Body of pancreas (tissue), 4 donors: Measurements from ENCODE around the gene NPAS2. TPM values are rescaled to one million over a fixed set of nuclear protein-coding genes. Genes with fewer than 3 reads are reported as not detected.
A peak's percentile ranks its signal among the peaks of the same experiment; 100 is the strongest.

ENCODE experiments used
- ATAC-seq: fragments of 150-250 bp; one replicate; pipeline ENCODE4 v1.9.1; 2016
- DNase-seq, 4 donors: peaks; one replicate each; pipeline ENCODE4 v3.0.0-alpha.2; 2019
- H3K27ac ChIP-seq, 4 donors: fragments of 200-600 bp; sonication (generic); 1 replicate in 3 of 4; 2 replicates in 1 of 4; pipeline versions ENCODE4 v1.5.1 to v1.6.1; 2016 to 2019; ENCODE audit warnings: mild to moderate bottlenecking in 1 of 4, mixed read lengths in 1 of 4, moderate library complexity in 1 of 4
- H3K27me3 ChIP-seq, 2 donors: fragments of 200-600 bp; sonication (generic); one replicate each; pipeline ENCODE4 v1.6.0; 2016; ENCODE audit warnings: mild to moderate bottlenecking in 1 of 2
- H3K36me3 ChIP-seq, 2 donors: fragments of 200-600 bp; sonication (generic); replicated peaks in 1 of 2; 2 replicates each; pipeline ENCODE4 v1.5.1; 2016; ENCODE audit warnings: low read depth in 2 of 2; ENCODE audit not compliant: insufficient read depth in 1 of 2
- H3K4me1 ChIP-seq: fragments of 200-600 bp; sonication (generic); one replicate; pipeline ENCODE4 v1.6.0; 2016
- H3K4me3 ChIP-seq, 2 donors: fragments of 200-600 bp; sonication (generic); 1 replicate in 1 of 2; 2 replicates in 1 of 2; pipeline ENCODE4 v1.5.1; 2016 to 2019
- H3K9me3 ChIP-seq, 3 donors: fragments of 200-600 bp; sonication (generic); 1 replicate in 2 of 3; 2 replicates in 1 of 3; pipeline ENCODE4 v1.5.1; 2016
- POLR2A ChIP-seq, 3 donors: fragments of 450-650 bp; IDR thresholded peaks; one replicate each; pipeline ENCODE4 v1.6.1; 2016; ENCODE audit warnings: antibody characterized with exemption in 3 of 3, mild to moderate bottlenecking in 2 of 3
- WGBS, 2 donors: methylation state at CpG; one replicate each; pipeline ENCODE4 v1.1.5; 2017; 5-methylcytosine and 5-hydroxymethylcytosine counted together
- intact Hi-C: fragments of 100-400 bp; cut with DNase I; formaldehyde crosslinking; loops from one replicate; pipeline ENCODE4 v1.15.1; 2023
- total RNA-seq, 2 donors: library from RNA; depleted of rRNA; stranded (reverse); fragments of >200 nt; gene quantifications; one replicate each; pipeline ENCODE4 v1.1.0, GENCODE V29; 2016
- TF ChIP-seq, protein P1 (sequence below), 7 experiments: fragments of 450-650 bp in 4 of 7; fragments of 200-600 bp in 3 of 7; sonication (generic) in 3 of 7; IDR thresholded peaks; one replicate each; pipeline ENCODE4 v1.5.1; 2016 to 2019; ENCODE audit warnings: antibody characterized with exemption in 7 of 7

NPAS2 gene
- total RNA-seq, 2 donors from 2014 or later = 32.7 to 51.7 TPM

GRCh38 chr2:100869120-100869519, 49.2 kb downstream of the NPAS2 start:
- H3K27me3 ChIP-seq = no peaks in the 10 kb centered on the region
- ATAC-seq = no peak
- intact Hi-C loops = no loop called here
- no peaks in the 10 kb centered on the region for H3K9me3 ChIP-seq
- no peaks in the 10 kb centered on the region for H3K36me3 ChIP-seq
- DNase-seq = no peak
- no peak overlapping the region for H3K4me3 ChIP-seq
- WGBS, 2 donors = 60 to 73% methylated on average over 3 of the region's 3 CpGs
- no peak for TF ChIP-seq POLR2A (IDR thresholded peaks at IDR 0.05)
- TF ChIP-seq, protein P1, sequence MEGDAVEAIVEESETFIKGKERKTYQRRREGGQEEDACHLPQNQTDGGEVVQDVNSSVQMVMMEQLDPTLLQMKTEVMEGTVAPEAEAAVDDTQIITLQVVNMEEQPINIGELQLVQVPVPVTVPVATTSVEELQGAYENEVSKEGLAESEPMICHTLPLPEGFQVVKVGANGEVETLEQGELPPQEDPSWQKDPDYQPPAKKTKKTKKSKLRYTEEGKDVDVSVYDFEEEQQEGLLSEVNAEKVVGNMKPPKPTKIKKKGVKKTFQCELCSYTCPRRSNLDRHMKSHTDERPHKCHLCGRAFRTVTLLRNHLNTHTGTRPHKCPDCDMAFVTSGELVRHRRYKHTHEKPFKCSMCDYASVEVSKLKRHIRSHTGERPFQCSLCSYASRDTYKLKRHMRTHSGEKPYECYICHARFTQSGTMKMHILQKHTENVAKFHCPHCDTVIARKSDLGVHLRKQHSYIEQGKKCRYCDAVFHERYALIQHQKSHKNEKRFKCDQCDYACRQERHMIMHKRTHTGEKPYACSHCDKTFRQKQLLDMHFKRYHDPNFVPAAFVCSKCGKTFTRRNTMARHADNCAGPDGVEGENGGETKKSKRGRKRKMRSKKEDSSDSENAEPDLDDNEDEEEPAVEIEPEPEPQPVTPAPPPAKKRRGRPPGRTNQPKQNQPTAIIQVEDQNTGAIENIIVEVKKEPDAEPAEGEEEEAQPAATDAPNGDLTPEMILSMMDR (IDR thresholded peaks at IDR 0.05) = no peak
- peaks cover 32% of the 10 kb centered on the region for H3K4me1 ChIP-seq
- peak overlapping the region in 1 of 4 donors; percentile 29 for H3K27ac ChIP-seq

GRCh38 chr2:100870652-100871531, 51.0 kb downstream of the NPAS2 start:
- H3K4me1 ChIP-seq = peaks cover 26% of the 10 kb centered on the region
- H3K36me3 ChIP-seq = no peaks in the 10 kb centered on the region
- no peak overlapping the region for H3K27ac ChIP-seq
- H3K4me3 ChIP-seq = no peak overlapping the region
- H3K9me3 ChIP-seq = no peaks in the 10 kb centered on the region
- no peak for DNase-seq
- TF ChIP-seq POLR2A (IDR thresholded peaks at IDR 0.05) = no peak
- TF ChIP-seq, protein P1 (IDR thresholded peaks at IDR 0.05) = no peak
- intact Hi-C loops = no loop called here
- ATAC-seq = no peak
- 71 to 72% methylated on average over 6 of the region's 6 CpGs for WGBS, 2 donors
- H3K27me3 ChIP-seq = no peaks in the 10 kb centered on the region

DNA sequence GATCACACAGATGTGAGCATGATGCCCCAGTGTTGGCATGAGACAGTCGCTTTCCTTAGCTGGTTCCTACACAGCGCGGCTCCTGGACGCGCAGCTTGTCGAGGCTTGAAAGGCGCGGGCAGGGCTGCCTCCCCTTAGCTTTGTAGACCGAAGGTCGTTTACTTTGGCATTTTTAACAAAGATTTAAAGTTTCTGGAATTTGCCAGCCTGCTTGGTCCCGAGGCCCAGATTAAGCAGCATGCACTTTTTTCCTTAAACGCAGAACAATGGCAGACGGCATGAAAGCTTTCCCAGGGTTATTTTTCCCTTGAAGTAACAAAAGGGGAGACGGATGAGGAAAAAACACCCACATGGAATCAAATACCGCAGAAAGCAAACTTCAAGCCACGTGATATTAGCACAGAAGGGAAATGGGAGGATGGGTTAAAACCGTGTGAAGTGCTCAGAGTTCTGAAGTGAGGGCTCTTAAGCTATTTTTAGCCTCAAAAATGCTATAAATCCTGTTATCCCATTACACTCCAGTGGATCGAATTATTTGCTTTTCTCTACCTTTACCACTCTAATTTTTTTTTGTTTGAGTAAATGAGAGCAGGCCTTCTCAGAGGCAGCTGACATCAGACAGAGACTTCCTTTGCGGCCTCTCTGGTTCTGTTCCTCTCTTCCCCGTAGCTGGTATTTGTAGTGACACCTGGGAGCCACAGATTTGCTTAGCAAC, 55.7 kb downstream of the NPAS2 start:
- peak overlapping the region; percentile 45 to 70 (median 64) for H3K27ac ChIP-seq
- intact Hi-C loops = no loop called here
- no peak for TF ChIP-seq POLR2A (IDR thresholded peaks at IDR 0.05)
- TF ChIP-seq, protein P1 (IDR thresholded peaks at IDR 0.05) = no peak
- ATAC-seq (peak; percentile 60), DNase-seq (peak; percentile 46 to 74 (median 51))
- no peaks in the 10 kb centered on the region for H3K36me3 ChIP-seq
- H3K4me3 ChIP-seq = no peak overlapping the region
- H3K4me1 ChIP-seq = peaks cover 46% of the 10 kb centered on the region
- H3K27me3 ChIP-seq = no peaks in the 10 kb centered on the region
- WGBS, 2 donors = 23 to 31% methylated on average over 20 of the region's 20 CpGs
- no peaks in the 10 kb centered on the region for H3K9me3 ChIP-seq

DNA sequence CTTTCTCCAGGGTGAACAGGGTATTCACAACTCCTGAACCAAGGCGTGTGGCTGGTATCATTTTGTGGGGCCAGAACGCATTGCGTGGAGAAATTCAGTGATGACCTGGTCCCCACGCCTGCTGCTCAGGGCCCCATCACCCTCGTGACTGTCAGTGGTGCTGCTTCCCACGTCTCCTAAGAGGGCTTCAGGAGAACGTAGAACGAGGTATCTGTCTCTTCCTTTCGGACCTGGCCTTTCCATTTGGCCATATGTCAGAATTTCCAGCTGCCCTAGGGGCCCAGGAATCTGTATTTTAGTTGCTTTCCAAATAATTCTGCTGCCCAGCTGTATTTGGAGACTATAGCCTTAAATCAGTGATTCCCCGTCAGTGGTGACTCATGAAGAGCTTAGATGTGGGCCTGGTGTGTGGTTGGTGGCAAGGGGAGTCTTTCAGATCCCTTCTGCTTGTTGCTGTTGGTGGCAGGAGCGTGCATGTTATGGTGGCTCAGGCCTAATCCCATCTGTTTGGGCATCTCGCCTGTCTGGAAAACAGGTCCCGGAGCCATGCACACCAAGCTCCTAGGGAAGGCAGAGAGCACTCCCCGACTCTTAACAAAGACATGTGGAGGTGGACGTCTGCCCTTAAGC, 56.4 kb downstream of the NPAS2 start:
- DNase-seq (no peak), ATAC-seq (no peak)
- peaks cover 48% of the 10 kb centered on the region for H3K4me1 ChIP-seq
- H3K27ac ChIP-seq = peak overlapping the region; percentile 45 to 70 (median 64)
- TF ChIP-seq POLR2A (IDR thresholded peaks at IDR 0.05) = no peak
- TF ChIP-seq, protein P1 (IDR thresholded peaks at IDR 0.05) = no peak
- H3K4me3 ChIP-seq = no peak overlapping the region
- WGBS, 2 donors = 79 to 84% methylated on average over 15 of the region's 15 CpGs
- intact Hi-C loops = no loop called here
- H3K27me3 ChIP-seq = no peaks in the 10 kb centered on the region
- no peaks in the 10 kb centered on the region for H3K36me3 ChIP-seq
- H3K9me3 ChIP-seq = no peaks in the 10 kb centered on the region
